Activated naive CD4-positive, alpha-beta T cell treated with anti-CD3 and anti-CD28 coated beads for 36 hours (primary cell): ENCODE data around the gene INSL3. TPM values are rescaled to one million over a fixed set of nuclear protein-coding genes. Genes with fewer than 3 reads are reported as not detected.

ENCODE experiments used
- CTCF ChIA-PET: fragments of 350-600 bp; sonication (Branson Sonifier 250); formaldehyde crosslinking; loops from one replicate; lab custom pipeline; 2021; ENCODE audit warnings: antibody characterized with exemption; lab: Charles Lee
- DNase-seq: peaks from one replicate; pipeline ENCODE4 v3.0.0-alpha.2; 2020
- H3K27ac Mint-ChIP-seq: one replicate; pipeline ENCODE4 v1.8.0; 2021; ENCODE audit warnings: mild to moderate bottlenecking, mixed read lengths
- H3K27me3 Mint-ChIP-seq: one replicate; pipeline ENCODE4 v1.8.0; 2021; ENCODE audit warnings: low read depth, mixed read lengths
- H3K36me3 Mint-ChIP-seq: one replicate; pipeline ENCODE4 v1.8.0; 2021; ENCODE audit warnings: low read depth, mixed read lengths
- H3K4me1 Mint-ChIP-seq: one replicate; pipeline ENCODE4 v1.8.0; 2021; ENCODE audit warnings: low read depth, mixed read lengths
- H3K4me3 Mint-ChIP-seq: one replicate; pipeline ENCODE4 v1.8.0; 2021; ENCODE audit warnings: mild to moderate bottlenecking, moderate library complexity, mixed read lengths
- H3K9me3 Mint-ChIP-seq: one replicate; pipeline ENCODE4 v1.8.0; 2021; ENCODE audit warnings: mixed read lengths
- intact Hi-C: fragments of 100-400 bp; cut with micrococcal nuclease; formaldehyde crosslinking; loops from one replicate; pipeline ENCODE4 v1.15.1; 2023
- total RNA-seq, 2 experiments: library from RNA; stranded (reverse); gene quantifications; one replicate each; pipeline ENCODE4 v1.2.3, GENCODE V29; 2021

INSL3 gene, protein sequence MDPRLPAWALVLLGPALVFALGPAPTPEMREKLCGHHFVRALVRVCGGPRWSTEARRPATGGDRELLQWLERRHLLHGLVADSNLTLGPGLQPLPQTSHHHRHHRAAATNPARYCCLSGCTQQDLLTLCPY
- total RNA-seq = 1 to 10 TPM; 5.7 to 5.9 TPM

DNA sequence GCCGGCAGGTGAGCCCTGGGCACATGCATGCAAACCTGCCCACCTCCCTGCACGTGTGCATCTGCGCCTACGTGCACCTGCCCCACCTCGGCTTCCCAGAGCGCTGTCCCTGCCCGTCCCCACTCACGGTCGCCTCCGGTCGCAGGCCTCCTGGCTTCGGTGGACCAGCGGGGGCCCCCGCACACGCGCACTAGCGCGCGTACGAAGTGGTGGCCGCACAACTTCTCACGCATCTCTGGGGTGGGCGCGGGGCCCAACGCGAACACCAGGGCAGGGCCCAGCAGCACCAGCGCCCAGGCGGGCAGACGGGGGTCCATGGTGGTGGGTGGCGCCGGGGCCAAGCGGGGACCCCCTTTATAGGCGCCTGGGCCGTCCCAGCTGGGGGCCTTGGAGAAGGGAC, at the start of gene INSL3:
TSS of gene INSL3 (minus strand) at position 330 of the 400 bp plus-strand sequence. CDS start at position 317, 13 bp downstream.
- intact Hi-C loops = no loop called here
- H3K27me3 Mint-ChIP-seq = no peaks in the 10 kb centered on the region
- H3K27ac Mint-ChIP-seq = no peak within 1 kb of the TSS
- no peaks in the 10 kb centered on the region for H3K9me3 Mint-ChIP-seq
- no peak for DNase-seq
- H3K4me3 Mint-ChIP-seq = no peak within 1 kb of the TSS
- H3K36me3 Mint-ChIP-seq = peaks cover 5% of the 10 kb centered on the region
- H3K4me1 Mint-ChIP-seq = no peaks in the 10 kb centered on the region
- CTCF ChIA-PET = no interaction called here

DNA sequence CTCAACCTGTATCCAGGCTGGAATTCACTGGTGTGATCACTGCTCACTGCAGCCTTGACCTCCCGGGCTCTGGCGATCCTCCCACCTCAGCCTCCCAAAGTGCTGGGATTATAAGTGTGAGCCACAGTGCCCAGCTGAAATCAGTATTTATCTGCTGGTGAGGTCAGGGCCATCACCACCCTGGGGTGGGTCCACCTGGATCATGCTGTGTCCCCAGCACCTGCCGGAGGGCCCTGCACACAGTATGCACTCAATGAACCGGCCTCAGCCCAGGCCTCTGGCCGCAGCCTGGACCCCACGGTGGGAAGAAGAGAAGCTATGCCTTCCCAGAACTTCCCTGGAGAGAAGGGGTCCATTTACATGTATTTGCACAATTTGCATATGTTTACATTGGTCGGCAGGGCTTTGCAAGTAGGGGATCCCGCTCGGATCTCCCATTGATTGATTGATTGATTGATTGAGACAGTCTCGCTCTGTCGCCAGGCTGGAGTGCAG, 47.8 kb upstream of the INSL3 start:
- no peaks in the 10 kb centered on the region for H3K36me3 Mint-ChIP-seq
- no peaks in the 10 kb centered on the region for H3K9me3 Mint-ChIP-seq
- H3K4me1 Mint-ChIP-seq = peaks cover 16% of the 10 kb centered on the region
- DNase-seq = no peak
- H3K27ac Mint-ChIP-seq = peak overlapping the region; percentile 36
- CTCF ChIA-PET = interaction anchor here (4.2 kb wide), 1 partner anchor 63 kb away, joined by 25 read pairs; the partner anchor contains the start of gene CCDC124
- H3K27me3 Mint-ChIP-seq = no peaks in the 10 kb centered on the region
- intact Hi-C loops = no loop called here
- H3K4me3 Mint-ChIP-seq = no peak overlapping the region

DNA sequence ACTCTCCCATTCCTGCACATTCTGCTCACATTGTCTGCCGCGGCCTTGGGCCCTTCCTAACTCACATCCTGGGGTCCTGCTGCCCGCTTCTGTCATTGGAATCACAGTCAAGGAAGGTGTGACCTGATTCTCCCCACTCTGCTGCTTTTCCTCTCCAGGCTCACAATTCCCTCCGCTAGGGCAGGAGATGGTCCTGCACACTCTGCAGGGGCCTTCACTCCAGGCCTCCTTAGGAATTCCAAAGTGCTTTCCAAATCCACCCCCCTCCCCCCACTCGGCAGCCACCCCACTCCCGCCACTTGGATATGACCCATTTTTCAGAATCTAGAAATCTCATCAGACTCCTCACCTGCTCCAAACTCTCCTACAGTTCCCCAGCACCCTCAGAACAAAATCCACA, 47.4 kb upstream of the INSL3 start:
- CTCF ChIA-PET = interaction anchor here (4.2 kb wide), 1 partner anchor 64 kb away, joined by 25 read pairs; the partner anchor contains the start of gene CCDC124
- no peak overlapping the region for H3K4me3 Mint-ChIP-seq
- no peaks in the 10 kb centered on the region for H3K27me3 Mint-ChIP-seq
- H3K27ac Mint-ChIP-seq = peak overlapping the region; percentile 36
- H3K36me3 Mint-ChIP-seq = peaks cover under 1% of the 10 kb centered on the region
- intact Hi-C loops = no loop called here
- no peak for DNase-seq
- H3K4me1 Mint-ChIP-seq = peaks cover 17% of the 10 kb centered on the region
- H3K9me3 Mint-ChIP-seq = no peaks in the 10 kb centered on the region

DNA sequence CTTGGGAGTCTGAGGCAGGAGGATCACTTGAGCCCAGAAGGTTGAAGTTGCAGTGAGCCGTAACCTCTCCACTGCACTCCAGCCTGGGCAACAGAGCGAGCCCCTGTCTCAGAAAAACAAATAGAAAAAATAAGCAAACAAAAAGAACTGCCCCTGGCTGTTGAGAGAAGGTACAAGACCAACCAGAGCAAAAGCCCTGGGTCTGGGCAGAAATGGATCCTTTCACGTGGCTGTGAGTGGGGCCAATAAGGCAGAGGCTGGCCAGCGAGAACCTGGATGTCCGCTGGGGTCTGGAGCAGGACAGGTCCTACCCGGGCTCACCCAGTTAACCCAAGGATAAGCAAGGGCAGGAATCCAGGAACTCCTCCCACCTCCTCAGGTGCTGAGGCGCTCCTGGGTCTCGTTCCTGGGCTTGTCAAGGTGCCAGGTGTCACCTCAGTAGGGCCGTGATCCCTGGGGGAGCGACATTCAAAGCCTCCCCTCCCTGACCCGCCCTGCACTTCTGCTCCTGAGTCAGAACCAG, 45.7 kb upstream of the INSL3 start:
- Mint-ChIP-seq H3K27me3 (no peaks in the 10 kb centered on the region), H3K27ac (no peak overlapping the region), H3K36me3 (peaks cover 12% of the 10 kb centered on the region), H3K9me3 (no peaks in the 10 kb centered on the region), H3K4me1 (peaks cover 19% of the 10 kb centered on the region), H3K4me3 (no peak overlapping the region)
- CTCF ChIA-PET = no interaction called here
- no peak for DNase-seq
- intact Hi-C loops = no loop called here

DNA sequence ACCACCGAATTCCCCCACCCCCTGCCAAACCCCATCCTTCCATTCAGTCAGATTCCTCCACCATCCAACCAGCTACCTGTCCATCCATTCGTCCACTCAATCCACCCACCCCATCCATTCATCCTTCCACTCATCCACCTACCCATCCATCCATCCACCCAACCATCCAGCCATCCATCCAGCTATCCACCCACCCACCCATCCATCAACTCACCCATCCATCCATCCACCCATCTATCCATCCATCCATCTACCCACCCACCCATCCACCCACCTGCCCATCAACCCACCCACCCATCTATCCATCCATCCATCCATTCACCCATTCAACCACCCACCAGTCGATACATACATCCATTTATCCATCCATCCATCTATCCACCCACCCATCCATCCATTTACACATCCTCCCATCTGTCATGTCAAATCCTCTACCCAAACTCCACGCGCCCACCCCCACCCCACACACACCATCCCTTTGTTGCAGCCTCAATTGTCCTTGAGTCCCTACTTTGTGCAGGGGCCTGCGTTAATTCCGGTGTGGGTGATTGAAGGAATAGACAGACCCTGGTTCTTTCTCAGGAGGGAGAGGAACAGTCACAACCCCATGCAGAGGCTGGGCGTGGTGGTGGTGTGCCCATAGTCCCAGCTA, 45.1 kb upstream of the INSL3 start:
- peaks cover 18% of the 10 kb centered on the region for H3K36me3 Mint-ChIP-seq
- intact Hi-C loops = no loop called here
- CTCF ChIA-PET = no interaction called here
- no peak overlapping the region for H3K27ac Mint-ChIP-seq
- H3K4me3 Mint-ChIP-seq = no peak overlapping the region
- peaks cover 24% of the 10 kb centered on the region for H3K4me1 Mint-ChIP-seq
- DNase-seq = no peak
- H3K9me3 Mint-ChIP-seq = no peaks in the 10 kb centered on the region
- no peaks in the 10 kb centered on the region for H3K27me3 Mint-ChIP-seq

DNA sequence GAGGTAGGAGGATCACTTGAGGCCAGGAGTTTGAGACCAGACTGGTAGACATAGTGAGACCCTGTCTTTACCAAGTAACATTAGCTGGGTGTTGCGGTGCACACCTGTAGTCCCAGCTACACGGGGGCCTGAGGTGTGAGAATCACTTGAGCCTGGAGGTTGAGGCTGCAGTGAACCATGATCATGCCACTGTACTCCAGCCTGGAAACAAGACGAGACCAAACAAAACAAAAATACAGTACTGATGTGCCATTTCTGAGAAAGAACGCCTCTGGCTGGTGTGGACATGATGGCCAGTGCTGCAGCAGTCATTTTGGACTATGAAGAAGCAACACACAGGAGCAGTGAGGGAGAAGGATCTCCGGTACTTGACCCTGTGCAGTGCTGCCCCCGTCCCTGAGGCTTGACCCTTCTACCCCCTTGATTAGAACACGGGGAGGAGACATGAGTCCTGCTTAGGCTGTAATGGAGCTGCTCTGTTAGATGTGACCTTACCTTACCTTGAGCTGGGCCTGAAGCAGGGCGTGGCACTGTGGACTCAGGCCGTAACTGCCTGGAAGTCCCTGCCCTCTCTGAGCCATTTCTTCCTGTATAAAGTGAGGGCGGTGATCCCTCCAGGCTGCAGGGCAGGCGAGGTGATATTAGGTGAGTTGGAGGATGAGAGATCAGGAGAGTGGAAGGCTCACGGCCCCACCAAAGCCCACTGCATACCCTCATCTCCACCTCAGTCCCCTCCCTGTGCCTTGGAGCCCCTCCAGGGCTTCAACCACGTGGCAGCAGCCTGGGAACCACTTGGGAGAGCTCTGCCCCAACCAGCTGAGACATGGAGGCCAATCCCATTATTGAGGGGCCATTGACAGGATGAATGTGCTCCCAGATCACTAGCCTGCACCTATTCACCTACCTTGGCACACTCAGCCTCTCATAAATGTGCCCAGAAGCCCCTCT, 44.3 kb upstream of the INSL3 start:
- no peak for DNase-seq
- CTCF ChIA-PET = interaction anchor here (1.0 to 1.2 kb wide), 2 partner anchors 67 to 260 kb away, joined by 3 read pairs; partner anchors contain the start of gene CCDC124
- Mint-ChIP-seq H3K36me3 (peaks cover 26% of the 10 kb centered on the region), H3K27me3 (no peaks in the 10 kb centered on the region), H3K4me1 (peaks cover 24% of the 10 kb centered on the region), H3K27ac (peak overlapping the region; percentile 72), H3K4me3 (no peak overlapping the region), H3K9me3 (no peaks in the 10 kb centered on the region)
- intact Hi-C loops = no loop called here

DNA sequence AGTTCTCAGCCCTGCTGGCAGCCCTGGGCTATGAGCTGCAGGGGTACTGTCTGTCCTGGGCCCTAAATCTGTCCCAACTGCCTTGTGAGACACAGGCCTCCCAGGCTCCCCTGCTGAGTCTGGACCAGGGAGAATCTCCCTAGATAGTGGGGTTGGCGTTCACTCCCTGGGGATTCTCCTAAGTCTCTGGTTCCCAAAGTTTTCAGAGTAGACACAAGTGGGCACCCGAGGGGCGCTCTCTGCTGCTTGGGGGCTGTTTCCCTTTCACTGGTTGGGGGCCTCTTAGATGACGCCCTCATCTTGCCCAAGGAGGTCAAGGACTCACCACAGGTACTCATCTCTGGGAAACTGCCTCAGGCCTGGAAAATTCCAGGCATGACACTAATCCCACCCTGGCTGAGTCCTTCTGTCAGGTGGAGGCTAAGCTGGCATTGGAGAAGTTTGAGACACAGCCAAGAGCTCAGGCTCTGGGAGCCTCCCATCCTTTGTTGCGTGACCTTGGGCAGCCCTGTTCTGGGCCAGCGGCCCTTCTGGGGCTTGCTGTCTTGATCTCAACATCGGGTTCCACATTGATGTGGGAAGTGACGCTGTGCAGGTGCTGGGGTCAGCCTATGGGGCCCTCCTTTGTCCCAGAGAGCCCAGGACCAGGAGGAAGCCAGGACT, 42.3 kb upstream of the INSL3 start:
- peaks cover 31% of the 10 kb centered on the region for H3K4me1 Mint-ChIP-seq
- intact Hi-C loops = no loop called here
- H3K27ac Mint-ChIP-seq = peak overlapping the region; percentile 59
- DNase-seq = no peak
- CTCF ChIA-PET = no interaction called here
- peaks cover 37% of the 10 kb centered on the region for H3K36me3 Mint-ChIP-seq
- H3K9me3 Mint-ChIP-seq = no peaks in the 10 kb centered on the region
- no peaks in the 10 kb centered on the region for H3K27me3 Mint-ChIP-seq
- peak overlapping the region; percentile 24 for H3K4me3 Mint-ChIP-seq

DNA sequence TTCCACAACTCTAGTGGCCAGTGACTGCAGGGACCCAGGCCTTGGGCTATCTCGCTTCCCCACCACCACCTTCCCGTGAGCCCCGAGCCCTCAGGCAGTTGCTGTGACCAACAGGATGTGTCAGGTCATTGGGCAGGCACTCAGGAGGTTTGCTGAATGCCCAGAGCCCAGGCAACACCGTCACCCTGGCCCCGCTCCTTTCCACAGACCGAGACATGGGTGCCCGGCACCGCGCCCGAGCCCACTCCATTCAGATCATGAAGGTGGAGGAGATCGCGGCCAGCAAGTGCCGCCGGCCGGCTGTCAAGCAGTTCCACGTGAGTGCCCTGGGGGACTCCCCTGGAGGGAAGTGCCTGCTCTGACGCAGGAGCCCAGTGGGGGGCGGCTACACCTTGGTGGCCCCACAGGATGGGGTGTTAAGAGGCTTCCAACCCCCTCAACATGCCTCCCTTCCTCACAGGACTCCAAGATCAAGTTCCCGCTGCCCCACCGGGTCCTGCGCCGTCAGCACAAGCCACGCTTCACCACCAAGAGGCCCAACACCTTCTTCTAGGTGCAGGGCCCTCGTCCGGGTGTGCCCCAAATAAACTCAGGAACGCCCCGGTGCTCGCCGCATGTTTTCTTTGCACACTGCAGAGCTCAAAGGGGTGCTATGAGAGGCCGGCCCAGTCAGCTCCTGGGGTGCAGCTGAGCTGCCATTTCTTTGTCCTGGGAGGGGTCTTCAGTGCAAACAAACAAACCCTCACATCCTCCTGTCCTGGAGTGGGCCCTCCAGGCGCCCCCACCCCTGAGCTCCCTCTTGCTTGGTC, 41.6 kb upstream of the INSL3 start:
- Mint-ChIP-seq H3K36me3 (peaks cover 37% of the 10 kb centered on the region), H3K4me1 (peaks cover 31% of the 10 kb centered on the region), H3K27ac (peak overlapping the region; percentile 59), H3K9me3 (no peaks in the 10 kb centered on the region), H3K27me3 (no peaks in the 10 kb centered on the region), H3K4me3 (peak overlapping the region; percentile 36)
- intact Hi-C loops = no loop called here
- no peak for DNase-seq
- CTCF ChIA-PET = no interaction called here

DNA sequence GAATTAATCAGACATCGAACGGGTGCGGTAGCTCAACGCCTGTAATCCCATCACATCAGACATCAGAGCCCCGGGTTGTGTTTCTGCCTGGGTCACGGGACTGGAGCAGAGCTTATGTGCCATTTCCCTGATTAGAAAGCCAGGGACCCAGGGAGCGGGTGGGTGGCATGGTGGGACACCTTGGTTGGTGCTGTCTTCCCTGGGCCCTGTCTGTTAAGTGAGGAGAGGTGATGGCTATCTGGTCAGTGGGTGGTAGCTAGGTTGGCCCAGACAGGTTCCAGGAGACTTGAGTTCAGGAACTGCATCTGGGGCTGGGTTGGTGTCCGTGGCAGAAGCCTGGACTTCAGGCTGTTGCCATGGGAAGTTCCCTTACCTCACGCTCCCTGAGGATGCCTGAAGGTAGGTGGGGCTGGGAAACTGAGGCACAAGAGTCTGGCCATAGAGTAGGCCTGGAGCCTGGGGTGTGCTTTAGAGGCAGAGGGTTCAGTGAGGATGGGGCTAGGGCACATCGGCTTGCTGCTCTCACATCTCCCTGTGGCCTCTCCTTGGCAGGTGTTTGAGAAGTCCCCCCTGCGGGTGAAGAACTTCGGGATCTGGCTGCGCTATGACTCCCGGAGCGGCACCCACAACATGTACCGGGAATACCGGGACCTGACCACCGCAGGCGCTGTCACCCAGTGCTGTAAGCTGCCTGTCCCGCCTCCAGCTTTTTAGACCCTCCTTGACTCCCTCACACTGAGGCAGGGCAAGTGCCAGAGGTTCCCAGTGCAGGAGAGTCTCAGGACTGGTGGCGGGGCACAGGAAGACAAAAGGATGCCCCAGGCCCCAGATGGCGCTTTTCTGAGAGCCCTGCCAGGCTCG, 40.5 kb upstream of the INSL3 start:
- H3K27me3 Mint-ChIP-seq = no peaks in the 10 kb centered on the region
- no peaks in the 10 kb centered on the region for H3K9me3 Mint-ChIP-seq
- CTCF ChIA-PET = interaction anchor here (3.1 kb wide), 1 partner anchor 10 kb away, joined by 30 read pairs; the partner anchor contains the start of gene SLC5A5
- intact Hi-C loops = no loop called here
- no peak for DNase-seq
- H3K27ac Mint-ChIP-seq = peak overlapping the region; percentile 96
- peak overlapping the region; percentile 92 for H3K4me3 Mint-ChIP-seq
- peaks cover 31% of the 10 kb centered on the region for H3K4me1 Mint-ChIP-seq
- peaks cover 37% of the 10 kb centered on the region for H3K36me3 Mint-ChIP-seq

DNA sequence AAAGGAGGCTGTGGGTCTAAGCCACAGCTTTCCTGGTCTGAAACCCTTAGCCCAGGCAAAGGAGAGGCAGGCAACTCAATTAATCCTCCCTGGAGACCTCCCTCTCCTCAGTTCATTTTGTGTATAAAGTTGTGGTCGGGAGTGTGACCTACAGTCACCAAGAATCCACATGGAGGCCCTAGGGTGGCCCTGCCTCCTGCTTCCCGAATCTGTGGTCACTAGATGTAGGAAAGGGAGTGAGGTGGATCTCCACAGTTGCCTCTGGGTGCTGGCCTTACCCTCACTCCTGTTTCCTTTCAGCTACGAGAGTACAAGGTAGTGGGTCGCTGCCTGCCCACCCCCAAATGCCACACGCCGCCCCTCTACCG, 39.7 kb upstream of the INSL3 start:
- intact Hi-C loops = no loop called here
- H3K4me3 Mint-ChIP-seq = peak overlapping the region; percentile 92
- H3K27ac Mint-ChIP-seq = peak overlapping the region; percentile 96
- peaks cover 37% of the 10 kb centered on the region for H3K36me3 Mint-ChIP-seq
- no peaks in the 10 kb centered on the region for H3K27me3 Mint-ChIP-seq
- peaks cover 31% of the 10 kb centered on the region for H3K4me1 Mint-ChIP-seq
- DNase-seq = no peak
- CTCF ChIA-PET = interaction anchor here (2.1 to 3.6 kb wide), 3 partner anchors 11 to 77 kb away, joined by 15 to 70 read pairs (median 30); partner anchors contain the start of genes CCDC124 and SLC5A5
- H3K9me3 Mint-ChIP-seq = no peaks in the 10 kb centered on the region
